Measurements from ENCODE around the gene SRSF4.
A peak's percentile ranks its signal among the peaks of the same experiment; 100 is the strongest.
"Not testable (repeated sequence)": the region's sequence is repeated elsewhere in the genome, so short reads cannot be mapped to it uniquely, and the experiment has no call there.

Gene SRSF4

DNA sequence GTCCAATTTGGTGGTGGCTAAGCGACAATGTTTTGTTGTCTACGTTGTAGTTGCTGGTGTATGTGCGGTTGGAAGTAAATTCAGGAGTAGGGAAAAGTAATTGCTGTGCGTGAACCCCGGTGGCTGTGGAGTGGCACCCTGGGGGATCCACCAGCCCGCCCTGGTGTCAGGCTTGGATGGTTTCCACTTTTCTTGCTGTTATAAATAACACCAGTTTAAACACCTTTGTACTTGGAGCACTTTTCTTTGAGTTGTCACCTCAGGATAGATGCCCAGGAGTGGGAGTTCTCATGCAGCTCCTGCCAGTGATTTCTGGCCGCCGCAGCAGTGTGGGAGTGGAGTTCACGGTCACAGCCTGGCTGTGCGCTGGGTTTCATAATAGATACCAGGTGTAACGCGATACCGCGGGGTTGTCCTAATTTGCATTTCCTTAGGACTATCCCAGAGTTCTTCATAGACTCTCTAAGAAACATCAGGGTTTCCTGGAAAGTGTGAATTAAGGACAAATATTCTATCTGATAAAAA lies 45.2 kb downstream of the SRSF4 start:
- WGBS (ENCODE audit: extremely low coverage, insufficient coverage, insufficient read length), result no CpG with 5 or more reads among the region's 14 CpGs
- Histone ChIP-seq H2BK120ac (ENCODE audit: insufficient read depth, low read length, poor library complexity) (no peak overlapping the region), H3K9me3 (ENCODE audit: insufficient read depth, low read depth, low read length) (peaks cover 3% of the 10 kb centered on the region), H3K27me3 (ENCODE audit: insufficient read depth, low read length) (no peaks in the 10 kb centered on the region), H3K27ac (ENCODE audit: low read depth, low read length) (no peak overlapping the region), H3K4me3 (ENCODE audit: low read depth, low read length) (no peak overlapping the region), H2AK5ac (ENCODE audit: low read length) (no peak overlapping the region), H4K12ac (ENCODE audit: low read depth, low read length) (no peak overlapping the region), H3K23ac (ENCODE audit: low read length) (no peak overlapping the region), H2BK12ac (ENCODE audit: low read length) (no peak overlapping the region), H3K79me2 (ENCODE audit: control insufficient read depth, insufficient read depth, low read length, poor library complexity) (no peaks in the 10 kb centered on the region), H3K4me2 (ENCODE audit: low read length) (no peak overlapping the region), H4K91ac (ENCODE audit: low read depth, low read length) (no peak overlapping the region), H3K18ac (ENCODE audit: low read length) (no peak overlapping the region), H3K79me1 (ENCODE audit: low read length) (no peaks in the 10 kb centered on the region), H2AFZ (ENCODE audit: insufficient read depth, low read length, poor library complexity) (no peak overlapping the region), H3K9ac (ENCODE audit: low read length) (no peak overlapping the region), H3K14ac (ENCODE audit: low read length) (no peak overlapping the region), H4K8ac (ENCODE audit: low read depth, low read length) (no peak overlapping the region), H2BK5ac (ENCODE audit: low read depth, low read length, poor library complexity) (no peak overlapping the region), H3K4me1 (ENCODE audit: control insufficient read depth in 1 of 2, insufficient read depth in 2 of 2, low read length in 2 of 2) (no peaks in the 10 kb centered on the region), H3K36me3 (ENCODE audit: control insufficient read depth in 1 of 2, insufficient read depth in 2 of 2, low read length in 2 of 2) (no peaks in the 10 kb centered on the region), H3K4ac (ENCODE audit: low read depth, low read length) (no peak overlapping the region)
- peak; percentile 57 to 77 for DNase-seq

- H3K14ac ChIP-seq (ENCODE audit: low read length), result no peak overlapping the region
- peaks cover 3% of the 10 kb centered on the region for H3K9me3 ChIP-seq (ENCODE audit: insufficient read depth, low read depth, low read length)
- no peak overlapping the region for H3K27ac ChIP-seq (ENCODE audit: low read depth, low read length)
- no peaks in the 10 kb centered on the region for H3K36me3 ChIP-seq (ENCODE audit: control insufficient read depth in 1 of 2, insufficient read depth in 2 of 2, low read length in 2 of 2)
- H3K4ac ChIP-seq (ENCODE audit: low read depth, low read length), result no peak overlapping the region
- H3K23ac ChIP-seq (ENCODE audit: low read length), result no peak overlapping the region
- no peak overlapping the region for H3K18ac ChIP-seq (ENCODE audit: low read length)
- no peak overlapping the region for H2AK5ac ChIP-seq (ENCODE audit: low read length)
- no peak overlapping the region for H4K12ac ChIP-seq (ENCODE audit: low read depth, low read length)
- H2BK12ac ChIP-seq (ENCODE audit: low read length), result no peak overlapping the region
- H3K9ac ChIP-seq (ENCODE audit: low read length), result no peak overlapping the region
- H3K79me2 ChIP-seq (ENCODE audit: control insufficient read depth, insufficient read depth, low read length, poor library complexity), result no peaks in the 10 kb centered on the region
- H2BK120ac ChIP-seq (ENCODE audit: insufficient read depth, low read length, poor library complexity), result no peak overlapping the region
- no peak overlapping the region for H4K91ac ChIP-seq (ENCODE audit: low read depth, low read length)
- H2AFZ ChIP-seq (ENCODE audit: insufficient read depth, low read length, poor library complexity), result no peak overlapping the region
- no CpG with 5 or more reads among the region's 10 CpGs for WGBS (ENCODE audit: extremely low coverage, insufficient coverage, insufficient read length)
- DNase-seq, result no peak
- no peaks in the 10 kb centered on the region for H3K27me3 ChIP-seq (ENCODE audit: insufficient read depth, low read length)
- H3K4me2 ChIP-seq (ENCODE audit: low read length), result no peak overlapping the region
- H3K4me1 ChIP-seq (ENCODE audit: control insufficient read depth in 1 of 2, insufficient read depth in 2 of 2, low read length in 2 of 2), result no peaks in the 10 kb centered on the region
- H2BK5ac ChIP-seq (ENCODE audit: low read depth, low read length, poor library complexity), result no peak overlapping the region
- H3K4me3 ChIP-seq (ENCODE audit: low read depth, low read length), result no peak overlapping the region
- H3K79me1 ChIP-seq (ENCODE audit: low read length), result no peaks in the 10 kb centered on the region
- no peak overlapping the region for H4K8ac ChIP-seq (ENCODE audit: low read depth, low read length)
Measured at GRCh38 chr1:29134695-29135028, 47.0 kb downstream of the SRSF4 start.

- no peaks in the 10 kb centered on the region for H3K4me1 ChIP-seq (ENCODE audit: control insufficient read depth in 1 of 2, insufficient read depth in 2 of 2, low read length in 2 of 2)
- H3K9ac ChIP-seq (ENCODE audit: low read length), result no peak overlapping the region
- no peak overlapping the region for H4K91ac ChIP-seq (ENCODE audit: low read depth, low read length)
- no peak overlapping the region for H4K12ac ChIP-seq (ENCODE audit: low read depth, low read length)
- no peak overlapping the region for H2BK120ac ChIP-seq (ENCODE audit: insufficient read depth, low read length, poor library complexity)
- WGBS (ENCODE audit: extremely low coverage, insufficient coverage, insufficient read length), result no CpG with 5 or more reads among the region's 55 CpGs
- H4K8ac ChIP-seq (ENCODE audit: low read depth, low read length), result no peak overlapping the region
- H3K79me2 ChIP-seq (ENCODE audit: control insufficient read depth, insufficient read depth, low read length, poor library complexity), result no peaks in the 10 kb centered on the region
- no peak overlapping the region for H2AFZ ChIP-seq (ENCODE audit: insufficient read depth, low read length, poor library complexity)
- no peak overlapping the region for H3K14ac ChIP-seq (ENCODE audit: low read length)
- no peak overlapping the region for H3K4me3 ChIP-seq (ENCODE audit: low read depth, low read length)
- H2BK5ac ChIP-seq (ENCODE audit: low read depth, low read length, poor library complexity), result no peak overlapping the region
- H3K36me3 ChIP-seq (ENCODE audit: control insufficient read depth in 1 of 2, insufficient read depth in 2 of 2, low read length in 2 of 2), result no peaks in the 10 kb centered on the region
- H2BK12ac ChIP-seq (ENCODE audit: low read length), result no peak overlapping the region
- no peak overlapping the region for H2AK5ac ChIP-seq (ENCODE audit: low read length)
- H3K9me3 ChIP-seq (ENCODE audit: insufficient read depth, low read depth, low read length), result peaks cover 3% of the 10 kb centered on the region
- no peaks in the 10 kb centered on the region for H3K27me3 ChIP-seq (ENCODE audit: insufficient read depth, low read length)
- no peak overlapping the region for H3K4ac ChIP-seq (ENCODE audit: low read depth, low read length)
- no peak overlapping the region for H3K23ac ChIP-seq (ENCODE audit: low read length)
- no peaks in the 10 kb centered on the region for H3K79me1 ChIP-seq (ENCODE audit: low read length)
- H3K27ac ChIP-seq (ENCODE audit: low read depth, low read length), result no peak overlapping the region
- H3K18ac ChIP-seq (ENCODE audit: low read length), result no peak overlapping the region
- DNase-seq, result no peak
- no peak overlapping the region for H3K4me2 ChIP-seq (ENCODE audit: low read length)
Measured at GRCh38 chr1:29133861-29134694, 47.6 kb downstream of the SRSF4 start.

DNA sequence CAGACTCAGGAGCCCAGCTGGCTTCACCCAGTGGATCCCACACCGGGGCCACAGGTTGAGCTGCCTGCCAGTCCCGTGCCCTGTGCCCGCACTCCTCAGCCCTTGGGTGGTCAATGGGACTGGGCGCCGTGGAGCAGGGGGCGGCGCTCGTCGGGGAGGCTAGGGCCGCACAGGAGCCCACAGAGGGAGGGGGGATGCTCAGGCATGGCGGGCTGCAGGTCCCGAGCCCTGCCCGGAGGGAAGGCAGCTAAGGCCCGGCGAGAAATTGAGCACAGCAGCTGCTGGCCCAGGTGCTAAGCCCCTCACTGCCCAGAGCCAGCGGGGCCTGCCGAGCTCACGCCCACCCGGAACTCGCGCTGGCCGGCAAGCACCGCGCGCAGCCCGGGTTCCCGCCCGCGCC lies 50.6 kb downstream of the SRSF4 start:
- not testable (repeated sequence) for H3K27me3 ChIP-seq (ENCODE audit: insufficient read depth, low read length); H3K4me1 ChIP-seq (ENCODE audit: control insufficient read depth in 1 of 2, insufficient read depth in 2 of 2, low read length in 2 of 2); H3K79me1 ChIP-seq (ENCODE audit: low read length); H3K36me3 ChIP-seq (ENCODE audit: control insufficient read depth in 1 of 2, insufficient read depth in 2 of 2, low read length in 2 of 2); H3K4ac ChIP-seq (ENCODE audit: low read depth, low read length); H2BK120ac ChIP-seq (ENCODE audit: insufficient read depth, low read length, poor library complexity); H3K4me3 ChIP-seq (ENCODE audit: low read depth, low read length); H3K18ac ChIP-seq (ENCODE audit: low read length); DNase-seq; H3K79me2 ChIP-seq (ENCODE audit: control insufficient read depth, insufficient read depth, low read length, poor library complexity); H3K23ac ChIP-seq (ENCODE audit: low read length); H2AFZ ChIP-seq (ENCODE audit: insufficient read depth, low read length, poor library complexity); H3K27ac ChIP-seq (ENCODE audit: low read depth, low read length); H2BK5ac ChIP-seq (ENCODE audit: low read depth, low read length, poor library complexity); H3K9me3 ChIP-seq (ENCODE audit: insufficient read depth, low read depth, low read length); H4K12ac ChIP-seq (ENCODE audit: low read depth, low read length); H3K4me2 ChIP-seq (ENCODE audit: low read length); H4K91ac ChIP-seq (ENCODE audit: low read depth, low read length); H3K14ac ChIP-seq (ENCODE audit: low read length); H3K9ac ChIP-seq (ENCODE audit: low read length); H4K8ac ChIP-seq (ENCODE audit: low read depth, low read length); H2BK12ac ChIP-seq (ENCODE audit: low read length); H2AK5ac ChIP-seq (ENCODE audit: low read length)
- no CpG with 5 or more reads among the region's 29 CpGs for WGBS (ENCODE audit: extremely low coverage, insufficient coverage, insufficient read length)
